Progenitor cell of endocrine pancreas (in vitro differentiated cells): ENCODE data around the gene BMS1. TPM values are rescaled to one million over a fixed set of nuclear protein-coding genes. Genes with fewer than 3 reads are reported as not detected.
"Not testable (repeated sequence)": the region's sequence is repeated elsewhere in the genome, so short reads cannot be mapped to it uniquely, and the experiment has no call there.

Experiments
- DNase-seq: peaks from one replicate; pipeline ENCODE4 v3.0.0; 2021; ENCODE audit warnings: low spot score; ENCODE audit not compliant: unreplicated experiment
- H3K27ac Mint-ChIP-seq: 2 replicates; pipeline ENCODE4 v1.8.0; 2021; ENCODE audit warnings: mild to moderate bottlenecking, moderate library complexity, mixed read lengths
- H3K27me3 Mint-ChIP-seq: 2 replicates; pipeline ENCODE4 v1.8.0; 2021; ENCODE audit warnings: mixed read lengths
- H3K36me3 Mint-ChIP-seq: 2 replicates; pipeline ENCODE4 v1.8.0; 2022; ENCODE audit warnings: mixed read lengths; ENCODE audit not compliant: insufficient read depth
- H3K4me1 Mint-ChIP-seq: 2 replicates; pipeline ENCODE4 v1.8.0; 2021; ENCODE audit warnings: low read depth, mixed read lengths
- H3K4me3 Mint-ChIP-seq: 2 replicates; pipeline ENCODE4 v1.8.0; 2021; ENCODE audit warnings: low read depth, mild to moderate bottlenecking, moderate library complexity, mixed read lengths
- H3K9me3 Mint-ChIP-seq: 2 replicates; pipeline ENCODE4 v1.8.0; 2021; ENCODE audit warnings: low read depth, mixed read lengths
- CTCF ChIP-seq: fragments of 200-600 bp; sonication (generic); IDR thresholded peaks from one replicate; pipeline ENCODE4 v1.5.0; 2021; ENCODE audit warnings: antibody characterized with exemption, mild to moderate bottlenecking; ENCODE audit not compliant: unreplicated experiment
- total RNA-seq: library from RNA; stranded (reverse); gene quantifications from 2 replicates; pipeline ENCODE4 v1.2.1, GENCODE V29; 2021

BMS1 gene
- total RNA-seq, 1 donor from 2014 or later: 22.4 TPM

- peaks cover 41% of the 10 kb centered on the region for H3K27me3 Mint-ChIP-seq
- H3K4me1 Mint-ChIP-seq: no peaks in the 10 kb centered on the region
- no peak overlapping the region for H3K27ac Mint-ChIP-seq
These were observed 85.0 kb downstream of the BMS1 start for GRCh38 chr10:42867571-42867970.

GRCh38 chr10:42868530-42868929 lies 85.9 kb downstream of the BMS1 start:
- Mint-ChIP-seq H3K27me3 (peaks cover 36% of the 10 kb centered on the region), H3K36me3 (no peaks in the 10 kb centered on the region), H3K4me3 (no peak overlapping the region), H3K9me3 (no peaks in the 10 kb centered on the region), H3K4me1 (no peaks in the 10 kb centered on the region), H3K27ac (no peak overlapping the region)
- no peak for DNase-seq
- TF ChIP-seq CTCF: no peak

More at GRCh38 chr10:42867571-42867970, 85.0 kb downstream of the BMS1 start:
- no peaks in the 10 kb centered on the region for H3K9me3 Mint-ChIP-seq
- no peaks in the 10 kb centered on the region for H3K36me3 Mint-ChIP-seq
- no peak overlapping the region for H3K4me3 Mint-ChIP-seq
- no peak for DNase-seq
- no peak for TF ChIP-seq CTCF

- H3K27me3 Mint-ChIP-seq: peaks cover 31% of the 10 kb centered on the region
- no peak overlapping the region for H3K27ac Mint-ChIP-seq
- H3K36me3 Mint-ChIP-seq: no peaks in the 10 kb centered on the region
- H3K9me3 Mint-ChIP-seq: no peaks in the 10 kb centered on the region
- DNase-seq: no peak
- no peak for TF ChIP-seq CTCF
- H3K4me3 Mint-ChIP-seq: no peak overlapping the region
- no peaks in the 10 kb centered on the region for H3K4me1 Mint-ChIP-seq
These were observed 87.4 kb downstream of the BMS1 start for GRCh38 chr10:42869977-42870350.

- not testable (repeated sequence) for DNase-seq, H3K27ac Mint-ChIP-seq, H3K9me3 Mint-ChIP-seq, H3K4me3 Mint-ChIP-seq, H3K4me1 Mint-ChIP-seq, H3K36me3 Mint-ChIP-seq
- peaks cover 27% of the 10 kb centered on the region for H3K27me3 Mint-ChIP-seq
These were observed 88.6 kb downstream of the BMS1 start for GRCh38 chr10:42871138-42871641.

- DNase-seq: no peak
- no peaks in the 10 kb centered on the region for H3K4me1 Mint-ChIP-seq
- no peak overlapping the region for H3K4me3 Mint-ChIP-seq
- no peak for TF ChIP-seq CTCF
- no peaks in the 10 kb centered on the region for H3K36me3 Mint-ChIP-seq
- no peaks in the 10 kb centered on the region for H3K9me3 Mint-ChIP-seq
- H3K27ac Mint-ChIP-seq: peak overlapping the region; percentile 16
- H3K27me3 Mint-ChIP-seq: peaks cover 27% of the 10 kb centered on the region
These were observed 89.2 kb downstream of the BMS1 start for GRCh38 chr10:42871823-42872222.

- peaks cover 18% of the 10 kb centered on the region for H3K27me3 Mint-ChIP-seq
- H3K4me1 Mint-ChIP-seq: no peaks in the 10 kb centered on the region
- no peak for TF ChIP-seq CTCF
- H3K4me3 Mint-ChIP-seq: no peak overlapping the region
- DNase-seq: no peak
- no peaks in the 10 kb centered on the region for H3K36me3 Mint-ChIP-seq
- H3K9me3 Mint-ChIP-seq: no peaks in the 10 kb centered on the region
- H3K27ac Mint-ChIP-seq: no peak overlapping the region
These were observed 90.4 kb downstream of the BMS1 start for GRCh38 chr10:42872865-42873435.
